Measurements from ENCODE around the gene ANO4.

DNA sequence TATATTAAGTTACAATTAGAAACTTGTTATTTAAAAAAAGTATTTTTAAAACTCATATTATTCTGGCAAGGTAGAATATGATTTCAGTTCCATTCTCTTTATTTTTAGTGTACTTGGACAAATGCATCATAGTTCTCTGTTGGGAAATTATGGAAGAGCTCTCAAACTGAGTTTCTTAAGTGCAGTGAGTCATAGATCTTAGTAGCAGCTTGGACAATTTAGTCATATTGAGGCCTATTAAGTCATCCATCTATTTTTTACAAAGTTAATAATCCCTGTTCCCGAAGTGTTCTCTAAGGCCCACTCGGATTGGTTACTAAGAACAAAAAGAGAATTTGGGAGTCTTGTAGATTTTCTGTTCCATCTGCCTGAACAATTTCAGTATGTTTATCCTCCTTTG, 113.9 kb downstream of the ANO4 start:
- TF ChIP-seq, protein P1, sequence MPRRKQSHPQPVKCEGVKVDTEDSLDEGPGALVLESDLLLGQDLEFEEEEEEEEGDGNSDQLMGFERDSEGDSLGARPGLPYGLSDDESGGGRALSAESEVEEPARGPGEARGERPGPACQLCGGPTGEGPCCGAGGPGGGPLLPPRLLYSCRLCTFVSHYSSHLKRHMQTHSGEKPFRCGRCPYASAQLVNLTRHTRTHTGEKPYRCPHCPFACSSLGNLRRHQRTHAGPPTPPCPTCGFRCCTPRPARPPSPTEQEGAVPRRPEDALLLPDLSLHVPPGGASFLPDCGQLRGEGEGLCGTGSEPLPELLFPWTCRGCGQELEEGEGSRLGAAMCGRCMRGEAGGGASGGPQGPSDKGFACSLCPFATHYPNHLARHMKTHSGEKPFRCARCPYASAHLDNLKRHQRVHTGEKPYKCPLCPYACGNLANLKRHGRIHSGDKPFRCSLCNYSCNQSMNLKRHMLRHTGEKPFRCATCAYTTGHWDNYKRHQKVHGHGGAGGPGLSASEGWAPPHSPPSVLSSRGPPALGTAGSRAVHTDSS (tag by site-specific recombination; IDR thresholded peaks at IDR 0.05) = no peak
- TF ChIP-seq ZNF19 (tag by site-specific recombination; IDR thresholded peaks at IDR 0.05; ENCODE audit: low read depth) = no peak
- TF ChIP-seq, protein P2, sequence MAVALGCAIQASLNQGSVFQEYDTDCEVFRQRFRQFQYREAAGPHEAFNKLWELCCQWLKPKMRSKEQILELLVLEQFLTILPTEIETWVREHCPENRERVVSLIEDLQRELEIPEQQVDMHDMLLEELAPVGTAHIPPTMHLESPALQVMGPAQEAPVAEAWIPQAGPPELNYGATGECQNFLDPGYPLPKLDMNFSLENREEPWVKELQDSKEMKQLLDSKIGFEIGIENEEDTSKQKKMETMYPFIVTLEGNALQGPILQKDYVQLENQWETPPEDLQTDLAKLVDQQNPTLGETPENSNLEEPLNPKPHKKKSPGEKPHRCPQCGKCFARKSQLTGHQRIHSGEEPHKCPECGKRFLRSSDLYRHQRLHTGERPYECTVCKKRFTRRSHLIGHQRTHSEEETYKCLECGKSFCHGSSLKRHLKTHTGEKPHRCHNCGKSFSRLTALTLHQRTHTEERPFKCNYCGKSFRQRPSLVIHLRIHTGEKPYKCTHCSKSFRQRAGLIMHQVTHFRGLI (tag by site-specific recombination; IDR thresholded peaks at IDR 0.05) = no peak
- TF ChIP-seq, protein P3, sequence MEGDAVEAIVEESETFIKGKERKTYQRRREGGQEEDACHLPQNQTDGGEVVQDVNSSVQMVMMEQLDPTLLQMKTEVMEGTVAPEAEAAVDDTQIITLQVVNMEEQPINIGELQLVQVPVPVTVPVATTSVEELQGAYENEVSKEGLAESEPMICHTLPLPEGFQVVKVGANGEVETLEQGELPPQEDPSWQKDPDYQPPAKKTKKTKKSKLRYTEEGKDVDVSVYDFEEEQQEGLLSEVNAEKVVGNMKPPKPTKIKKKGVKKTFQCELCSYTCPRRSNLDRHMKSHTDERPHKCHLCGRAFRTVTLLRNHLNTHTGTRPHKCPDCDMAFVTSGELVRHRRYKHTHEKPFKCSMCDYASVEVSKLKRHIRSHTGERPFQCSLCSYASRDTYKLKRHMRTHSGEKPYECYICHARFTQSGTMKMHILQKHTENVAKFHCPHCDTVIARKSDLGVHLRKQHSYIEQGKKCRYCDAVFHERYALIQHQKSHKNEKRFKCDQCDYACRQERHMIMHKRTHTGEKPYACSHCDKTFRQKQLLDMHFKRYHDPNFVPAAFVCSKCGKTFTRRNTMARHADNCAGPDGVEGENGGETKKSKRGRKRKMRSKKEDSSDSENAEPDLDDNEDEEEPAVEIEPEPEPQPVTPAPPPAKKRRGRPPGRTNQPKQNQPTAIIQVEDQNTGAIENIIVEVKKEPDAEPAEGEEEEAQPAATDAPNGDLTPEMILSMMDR (tag by site-specific recombination; IDR thresholded peaks at IDR 0.05) = no peak
- no peak for TF ChIP-seq ZNF24 (tag by site-specific recombination; IDR thresholded peaks at IDR 0.05)
- no peak for TF ChIP-seq RBAK (tag by site-specific recombination; IDR thresholded peaks at IDR 0.05)
- TF ChIP-seq, protein P4, sequence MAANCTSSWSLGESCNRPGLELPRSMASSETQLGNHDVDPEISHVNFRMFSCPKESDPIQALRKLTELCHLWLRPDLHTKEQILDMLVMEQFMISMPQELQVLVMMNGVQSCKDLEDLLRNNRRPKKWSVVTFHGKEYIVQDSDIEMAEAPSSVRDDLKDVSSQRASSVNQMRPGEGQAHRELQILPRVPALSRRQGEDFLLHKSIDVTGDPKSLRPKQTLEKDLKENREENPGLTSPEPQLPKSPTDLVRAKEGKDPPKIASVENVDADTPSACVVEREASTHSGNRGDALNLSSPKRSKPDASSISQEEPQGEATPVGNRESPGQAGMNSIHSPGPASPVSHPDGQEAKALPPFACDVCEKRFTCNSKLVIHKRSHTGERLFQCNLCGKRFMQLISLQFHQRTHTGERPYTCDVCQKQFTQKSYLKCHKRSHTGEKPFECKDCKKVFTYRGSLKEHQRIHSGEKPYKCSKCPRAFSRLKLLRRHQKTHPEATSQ (tag by site-specific recombination; IDR thresholded peaks at IDR 0.05) = no peak
- TF ChIP-seq SALL2 (tag by site-specific recombination; IDR thresholded peaks at IDR 0.05; ENCODE audit: borderline replicate concordance) = no peak
- TF ChIP-seq, protein P5, sequence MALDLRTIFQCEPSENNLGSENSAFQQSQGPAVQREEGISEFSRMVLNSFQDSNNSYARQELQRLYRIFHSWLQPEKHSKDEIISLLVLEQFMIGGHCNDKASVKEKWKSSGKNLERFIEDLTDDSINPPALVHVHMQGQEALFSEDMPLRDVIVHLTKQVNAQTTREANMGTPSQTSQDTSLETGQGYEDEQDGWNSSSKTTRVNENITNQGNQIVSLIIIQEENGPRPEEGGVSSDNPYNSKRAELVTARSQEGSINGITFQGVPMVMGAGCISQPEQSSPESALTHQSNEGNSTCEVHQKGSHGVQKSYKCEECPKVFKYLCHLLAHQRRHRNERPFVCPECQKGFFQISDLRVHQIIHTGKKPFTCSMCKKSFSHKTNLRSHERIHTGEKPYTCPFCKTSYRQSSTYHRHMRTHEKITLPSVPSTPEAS (tag by site-specific recombination; IDR thresholded peaks at IDR 0.05) = no peak
- TF ChIP-seq ZNF707 (tag by site-specific recombination; IDR thresholded peaks at IDR 0.05) = no peak
- TF ChIP-seq, protein P6, sequence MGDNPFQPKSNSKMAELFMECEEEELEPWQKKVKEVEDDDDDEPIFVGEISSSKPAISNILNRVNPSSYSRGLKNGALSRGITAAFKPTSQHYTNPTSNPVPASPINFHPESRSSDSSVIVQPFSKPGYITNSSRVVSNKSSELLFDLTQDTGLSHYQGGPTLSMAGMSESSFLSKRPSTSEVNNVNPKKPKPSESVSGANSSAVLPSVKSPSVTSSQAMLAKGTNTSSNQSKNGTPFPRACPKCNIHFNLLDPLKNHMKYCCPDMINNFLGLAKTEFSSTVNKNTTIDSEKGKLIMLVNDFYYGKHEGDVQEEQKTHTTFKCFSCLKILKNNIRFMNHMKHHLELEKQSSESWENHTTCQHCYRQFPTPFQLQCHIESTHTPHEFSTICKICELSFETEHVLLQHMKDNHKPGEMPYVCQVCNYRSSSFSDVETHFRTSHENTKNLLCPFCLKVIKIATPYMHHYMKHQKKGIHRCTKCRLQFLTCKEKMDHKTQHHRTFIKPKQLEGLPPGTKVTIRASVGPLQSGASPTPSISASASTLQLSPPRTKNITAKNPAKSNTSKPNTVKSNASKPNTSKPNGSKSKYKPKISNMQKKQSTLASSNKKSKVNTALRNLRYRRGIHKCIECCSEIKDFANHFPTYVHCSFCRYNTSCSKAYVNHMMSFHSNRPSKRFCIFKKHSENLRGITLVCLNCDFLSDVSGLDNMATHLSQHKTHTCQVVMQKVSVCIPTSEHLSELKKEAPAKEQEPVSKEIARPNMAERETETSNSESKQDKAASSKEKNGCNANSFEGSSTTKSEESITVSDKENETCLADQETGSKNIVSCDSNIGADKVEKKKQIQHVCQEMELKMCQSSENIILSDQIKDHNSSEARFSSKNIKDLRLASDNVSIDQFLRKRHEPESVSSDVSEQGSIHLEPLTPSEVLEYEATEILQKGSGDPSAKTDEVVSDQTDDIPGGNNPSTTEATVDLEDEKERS (tag by site-specific recombination; IDR thresholded peaks at IDR 0.05) = no peak
- TF ChIP-seq, protein P7, sequence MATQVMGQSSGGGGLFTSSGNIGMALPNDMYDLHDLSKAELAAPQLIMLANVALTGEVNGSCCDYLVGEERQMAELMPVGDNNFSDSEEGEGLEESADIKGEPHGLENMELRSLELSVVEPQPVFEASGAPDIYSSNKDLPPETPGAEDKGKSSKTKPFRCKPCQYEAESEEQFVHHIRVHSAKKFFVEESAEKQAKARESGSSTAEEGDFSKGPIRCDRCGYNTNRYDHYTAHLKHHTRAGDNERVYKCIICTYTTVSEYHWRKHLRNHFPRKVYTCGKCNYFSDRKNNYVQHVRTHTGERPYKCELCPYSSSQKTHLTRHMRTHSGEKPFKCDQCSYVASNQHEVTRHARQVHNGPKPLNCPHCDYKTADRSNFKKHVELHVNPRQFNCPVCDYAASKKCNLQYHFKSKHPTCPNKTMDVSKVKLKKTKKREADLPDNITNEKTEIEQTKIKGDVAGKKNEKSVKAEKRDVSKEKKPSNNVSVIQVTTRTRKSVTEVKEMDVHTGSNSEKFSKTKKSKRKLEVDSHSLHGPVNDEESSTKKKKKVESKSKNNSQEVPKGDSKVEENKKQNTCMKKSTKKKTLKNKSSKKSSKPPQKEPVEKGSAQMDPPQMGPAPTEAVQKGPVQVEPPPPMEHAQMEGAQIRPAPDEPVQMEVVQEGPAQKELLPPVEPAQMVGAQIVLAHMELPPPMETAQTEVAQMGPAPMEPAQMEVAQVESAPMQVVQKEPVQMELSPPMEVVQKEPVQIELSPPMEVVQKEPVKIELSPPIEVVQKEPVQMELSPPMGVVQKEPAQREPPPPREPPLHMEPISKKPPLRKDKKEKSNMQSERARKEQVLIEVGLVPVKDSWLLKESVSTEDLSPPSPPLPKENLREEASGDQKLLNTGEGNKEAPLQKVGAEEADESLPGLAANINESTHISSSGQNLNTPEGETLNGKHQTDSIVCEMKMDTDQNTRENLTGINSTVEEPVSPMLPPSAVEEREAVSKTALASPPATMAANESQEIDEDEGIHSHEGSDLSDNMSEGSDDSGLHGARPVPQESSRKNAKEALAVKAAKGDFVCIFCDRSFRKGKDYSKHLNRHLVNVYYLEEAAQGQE (tag by site-specific recombination; IDR thresholded peaks at IDR 0.05) = no peak
- TF ChIP-seq ZNF221 (tag by site-specific recombination; IDR thresholded peaks at IDR 0.05; ENCODE audit: borderline replicate concordance) = no peak

Data from HEK293 (cell line).